NB4 (cell line): Measurements from ENCODE around the gene PLEKHJ1.

Experiments used
- CTCF ChIP-seq: IDR thresholded peaks from one replicate; pipeline ENCODE4 v1.5.1; 2012; ENCODE audit warnings: low read depth, low read length
- MAX ChIP-seq: IDR thresholded peaks from 2 replicates; pipeline ENCODE4 v1.6.1; 2011; ENCODE audit warnings: low read depth, low read length

- no peak for TF ChIP-seq MAX
- no peak for TF ChIP-seq CTCF
These were observed 6.8 kb downstream of the PLEKHJ1 start for GRCh38 chr19:2229103-2230032.
